NCI-H446 treated with DMSO at 0.1 percent for 48 hours (cell line): ENCODE measurements around the gene NUP155.
"Not testable (repeated sequence)": the region's sequence is repeated elsewhere in the genome, so short reads cannot be mapped to it uniquely, and the experiment has no call there.

Experiments used
- DNase-seq: peaks from one replicate; lab custom pipeline; 2025; lab: John Stamatoyannopoulos, UW

NUP155 gene

DNA sequence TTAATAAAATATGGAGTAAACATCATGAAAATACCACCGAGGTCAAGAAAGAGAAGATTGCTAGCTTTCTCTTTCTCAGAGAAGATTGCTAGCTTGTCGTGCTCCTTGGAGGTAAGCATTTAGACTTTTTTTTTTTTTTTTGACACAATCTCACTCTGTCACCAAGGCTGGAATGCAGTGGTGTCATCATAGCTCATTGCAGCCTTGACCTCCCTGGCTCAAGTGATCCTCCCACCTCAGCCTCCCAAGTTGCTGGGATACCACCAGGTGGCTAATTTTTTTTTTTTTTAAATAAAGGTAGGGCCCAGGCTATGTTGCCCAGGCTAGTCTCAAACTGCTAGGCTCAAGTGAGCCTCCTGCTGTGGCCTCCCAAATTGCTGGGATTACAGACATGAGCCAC, 95.4 kb downstream of the NUP155 start:
- DNase-seq: no peak

DNA sequence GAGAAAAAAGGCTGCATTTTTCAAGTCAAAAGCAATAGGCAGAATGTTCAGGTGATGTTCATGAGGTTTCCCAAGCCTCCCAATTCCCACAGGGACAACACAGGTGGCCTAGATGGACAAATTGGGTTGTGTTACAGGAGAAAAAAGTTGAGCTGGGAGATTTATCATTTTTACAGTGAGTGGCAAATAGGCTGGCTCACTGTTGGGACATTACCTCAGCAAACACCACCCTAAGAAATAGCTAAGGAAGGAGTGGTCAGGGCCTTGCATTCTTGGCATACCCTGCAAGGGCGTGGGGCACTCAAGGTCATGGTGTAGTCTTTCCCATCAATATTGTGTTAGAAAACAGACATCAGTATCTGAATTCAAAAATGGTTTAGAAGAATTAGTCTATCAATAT, 98.4 kb downstream of the NUP155 start:
- no peak for DNase-seq

DNA sequence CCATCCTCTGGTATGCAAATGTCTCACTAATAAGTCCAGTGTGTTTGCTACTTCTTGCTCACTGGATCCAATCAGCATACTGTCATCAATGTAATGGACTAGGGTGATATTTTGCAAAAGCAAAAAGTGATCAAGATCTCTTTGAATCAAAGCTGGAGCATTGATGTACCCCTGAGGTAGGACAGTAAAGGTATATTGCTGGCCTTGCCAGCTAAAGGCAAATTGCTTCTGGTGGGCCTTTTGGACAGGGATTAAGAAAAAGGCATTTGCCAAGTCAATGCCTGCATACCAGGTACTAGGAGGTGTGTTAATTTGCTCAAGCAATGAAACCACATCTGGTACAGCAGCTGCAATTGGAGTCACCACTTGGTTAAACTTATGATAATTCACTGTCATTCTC, 102.8 kb downstream of the NUP155 start:
- DNase-seq: not testable (repeated sequence)

DNA sequence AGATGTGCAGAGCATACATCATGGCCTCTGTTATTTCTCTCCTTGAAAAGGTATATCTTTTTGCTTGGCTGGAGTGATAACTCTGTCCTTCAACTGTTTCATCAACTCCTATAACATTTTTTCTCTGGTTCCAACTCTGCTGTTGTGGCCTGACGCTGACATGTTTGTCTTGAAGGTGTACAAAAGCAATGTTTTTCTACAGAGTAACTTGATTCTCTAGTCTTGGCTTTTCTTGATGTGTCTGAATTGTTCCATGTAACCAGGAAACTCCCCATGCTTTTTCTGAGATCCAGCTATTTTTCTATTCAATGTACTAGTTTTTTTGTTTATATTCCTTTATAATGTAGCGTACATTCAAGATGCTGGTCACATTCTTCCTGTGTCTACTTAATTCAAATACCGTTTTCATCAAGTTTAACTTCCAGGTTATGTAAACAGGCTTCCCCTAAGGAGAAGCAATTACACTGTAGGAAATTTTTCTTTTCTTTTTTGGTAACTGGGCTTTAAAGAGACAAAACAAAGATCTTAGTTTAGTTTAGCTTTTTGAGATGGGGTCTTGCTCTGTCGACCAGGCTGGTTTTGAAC, 115.0 kb downstream of the NUP155 start:
- DNase-seq: no peak

DNA sequence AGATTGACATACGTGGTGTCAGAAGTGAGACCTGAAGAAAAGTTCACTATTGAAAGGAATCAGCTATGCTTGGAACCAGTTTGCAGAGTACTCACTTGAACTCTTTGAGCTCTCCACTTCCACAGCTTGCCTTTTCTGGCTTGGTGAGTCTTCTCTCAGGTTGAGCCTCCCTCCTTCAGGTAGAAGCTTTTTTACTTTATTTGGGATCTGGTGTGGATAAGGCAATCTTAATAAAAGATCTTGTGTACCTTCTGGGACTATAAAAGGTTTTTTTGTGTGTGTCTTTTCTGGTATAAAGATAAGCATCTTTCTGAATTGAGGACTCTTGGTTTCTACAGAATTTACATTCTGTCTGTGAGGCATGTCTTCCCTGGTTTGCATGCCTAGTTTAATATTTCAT, 116.3 kb downstream of the NUP155 start:
- no peak for DNase-seq

DNA sequence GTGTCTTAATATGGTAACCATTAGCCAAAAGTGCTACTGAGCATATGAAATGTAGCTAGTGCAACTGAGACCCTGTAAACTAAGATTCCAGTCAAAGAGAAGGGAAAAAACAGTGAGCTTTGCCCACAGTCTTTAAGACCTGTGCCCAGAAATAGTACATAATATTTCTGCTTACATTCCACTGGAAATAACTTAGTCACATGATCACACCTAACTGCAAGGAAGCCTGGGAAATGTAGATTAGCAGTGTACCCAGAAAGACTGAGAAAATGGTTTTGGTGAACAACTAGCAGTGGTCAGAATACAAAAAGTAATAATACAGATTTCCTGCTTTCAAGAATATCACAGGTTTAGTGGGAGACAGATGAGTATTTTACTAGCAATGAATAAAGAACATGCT, 119.2 kb downstream of the NUP155 start:
- DNase-seq: no peak

DNA sequence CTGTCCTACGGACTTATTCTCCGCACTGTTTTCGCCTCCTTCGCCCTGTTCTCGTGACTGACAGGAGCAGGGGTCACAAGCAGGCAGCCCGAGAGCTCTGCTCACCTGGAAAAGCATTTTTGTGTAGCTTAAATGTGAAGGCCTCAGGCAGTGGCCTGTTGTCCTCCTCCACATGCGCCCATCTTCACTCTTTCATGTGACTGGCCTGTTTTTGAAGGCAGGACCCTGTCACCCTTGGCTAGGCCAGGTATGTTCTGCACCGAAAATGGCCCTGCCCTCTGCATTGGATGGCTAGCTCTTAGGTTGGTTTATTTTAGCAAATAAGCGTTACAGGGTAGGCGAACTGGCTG, 121.1 kb downstream of the NUP155 start:
- no peak for DNase-seq

DNA sequence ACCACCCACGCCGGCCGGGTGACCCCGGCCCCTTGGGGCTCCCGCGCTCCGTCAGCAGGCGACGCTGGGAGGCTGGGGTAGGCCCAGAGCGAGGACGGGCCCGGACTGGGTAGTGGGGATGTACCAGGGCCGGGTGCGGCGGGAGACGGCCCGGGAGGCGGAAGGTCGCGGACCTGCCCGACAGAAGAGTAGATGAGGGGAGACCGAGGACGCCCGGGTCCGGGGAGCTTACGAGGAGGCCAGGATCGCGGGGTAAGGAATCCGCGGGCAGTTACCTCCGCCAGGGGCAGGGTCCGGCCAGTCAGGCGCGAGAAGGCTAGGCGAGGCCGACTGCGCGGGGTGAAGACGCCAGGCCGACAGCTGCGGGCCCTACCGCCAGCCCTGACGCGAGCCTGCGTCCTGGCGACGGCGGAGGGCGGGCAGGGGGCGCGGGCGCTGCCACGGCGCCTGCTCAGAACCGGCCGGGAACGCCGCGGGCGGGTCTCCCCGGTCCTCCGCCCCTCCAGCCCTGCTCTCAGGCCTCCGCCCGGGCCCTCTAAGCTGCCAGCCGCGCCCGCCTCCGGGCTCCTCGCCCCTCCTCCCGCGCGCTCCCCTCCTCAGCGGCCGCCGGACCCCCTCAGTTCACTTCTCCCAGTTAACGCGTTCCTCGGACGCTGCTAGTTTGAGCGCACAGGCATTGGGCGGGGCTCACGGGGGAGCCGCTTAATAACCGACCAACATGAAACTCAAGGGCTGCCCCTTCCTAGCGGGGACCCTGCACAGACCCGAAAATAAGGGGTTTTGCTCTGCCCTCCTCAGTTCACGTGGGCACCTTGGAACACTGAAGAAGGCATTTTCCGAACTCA, 121.7 kb downstream of the NUP155 start, which contains the start of gene CPLANE1:
CPLANE1 (minus strand) TSS at position 407 of the 845 bp plus-strand sequence. CDS start 1,678 bp downstream, outside the sequence.
- DNase-seq: peak; percentile 84

DNA sequence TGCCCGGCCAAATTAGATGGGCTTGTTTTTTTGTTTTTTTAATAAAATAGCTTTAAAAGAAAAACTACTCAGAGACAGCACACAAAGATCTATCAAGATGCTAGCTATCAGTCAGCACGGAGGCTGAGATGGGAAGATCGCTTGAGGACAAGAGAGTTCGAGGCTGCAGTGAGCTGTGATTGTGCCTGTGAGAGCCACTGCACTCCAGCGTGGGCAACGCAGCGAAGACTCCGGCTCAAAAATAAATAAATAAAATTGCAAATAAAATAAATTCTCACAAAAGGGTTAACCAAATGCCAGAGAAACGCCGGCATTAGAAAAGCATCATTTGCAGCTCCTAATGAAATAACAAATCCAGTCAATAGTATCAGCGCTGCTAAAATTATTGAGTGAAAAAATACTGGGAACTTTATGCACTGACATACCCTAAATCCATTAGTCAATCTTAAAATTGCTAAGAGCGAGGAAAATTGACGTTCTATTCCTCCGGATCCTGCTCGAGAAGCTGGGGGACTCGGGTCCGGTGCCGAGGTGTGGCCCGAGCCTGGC, 122.4 kb downstream of the NUP155 start:
- no peak for DNase-seq

DNA sequence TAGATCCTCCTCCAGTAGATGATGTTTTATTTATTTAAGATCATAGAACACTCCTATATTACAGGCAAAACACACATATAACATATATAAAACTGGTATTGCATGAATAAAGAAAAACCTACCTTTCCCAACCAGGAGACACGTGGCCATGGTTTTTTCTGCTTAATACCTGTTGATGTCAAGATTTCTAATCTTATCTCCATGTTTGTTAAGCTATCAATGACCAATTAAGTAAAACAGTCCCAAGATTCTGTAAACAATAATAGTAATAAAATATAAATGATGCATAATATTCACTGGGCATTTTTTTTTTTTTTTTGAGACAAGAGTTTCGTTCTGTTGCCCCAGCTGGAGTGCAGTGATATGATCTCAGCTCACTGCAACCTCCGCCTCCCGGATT, 123.4 kb downstream of the NUP155 start:
- DNase-seq: no peak

DNA sequence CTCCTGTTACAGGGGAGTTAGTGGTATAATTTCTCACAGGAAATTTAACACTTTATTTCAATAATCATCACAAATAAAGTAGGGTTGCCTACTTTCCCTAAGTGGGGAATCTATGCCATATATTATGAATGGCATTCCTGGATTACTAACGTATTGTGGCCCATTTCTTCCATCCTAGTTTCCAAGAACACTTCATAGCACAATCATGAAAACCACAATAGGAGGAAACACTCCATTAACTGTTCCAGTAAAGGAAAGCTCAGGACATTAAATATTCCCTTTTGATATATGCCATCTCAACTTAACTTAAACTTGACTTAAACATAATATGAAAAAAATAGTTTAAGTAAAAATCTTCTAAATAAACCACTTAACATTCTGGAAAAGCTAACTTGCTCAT, 123.9 kb downstream of the NUP155 start:
- no peak for DNase-seq
